HG03045 (cell line): ENCODE results near the gene CCDC88C.

Experiments used
- ATAC-seq: cut with Tn5 transposase; IDR thresholded peaks from one replicate; pipeline ENCODE4 v1.9.1; 2021; ENCODE audit warnings: mild to moderate bottlenecking, moderate library complexity; ENCODE audit not compliant: unreplicated experiment

The CCDC88C gene

GRCh38 chr14:91397965-91398591, 19.5 kb downstream of the CCDC88C start:
- no peak for ATAC-seq

GRCh38 chr14:91396959-91397815, 20.4 kb downstream of the CCDC88C start:
- no peak for ATAC-seq

- ATAC-seq = no peak
These were observed 21.5 kb downstream of the CCDC88C start for GRCh38 chr14:91396013-91396660.

- no peak for ATAC-seq
These were observed 22.2 kb downstream of the CCDC88C start for GRCh38 chr14:91395466-91395865.

- ATAC-seq = no peak
These were observed 23.2 kb downstream of the CCDC88C start for GRCh38 chr14:91394105-91395081.

- no peak for ATAC-seq
These were observed 24.9 kb downstream of the CCDC88C start for GRCh38 chr14:91392623-91393303.

GRCh38 chr14:91390165-91390778, 27.3 kb downstream of the CCDC88C start:
- ATAC-seq = no peak

- ATAC-seq = no peak
These were observed 28.5 kb downstream of the CCDC88C start for GRCh38 chr14:91389150-91389549.

- ATAC-seq = no peak
These were observed 29.1 kb downstream of the CCDC88C start for GRCh38 chr14:91388551-91388975.

GRCh38 chr14:91387951-91388381, 29.7 kb downstream of the CCDC88C start:
- ATAC-seq = no peak

GRCh38 chr14:91387169-91387835, 30.3 kb downstream of the CCDC88C start:
- ATAC-seq = no peak

GRCh38 chr14:91385697-91386096, 31.9 kb downstream of the CCDC88C start:
- no peak for ATAC-seq

- ATAC-seq = no peak
These were observed 32.4 kb downstream of the CCDC88C start for GRCh38 chr14:91385224-91385623.

- no peak for ATAC-seq
These were observed 34.2 kb downstream of the CCDC88C start for GRCh38 chr14:91383439-91383838.

GRCh38 chr14:91381801-91382670, 35.6 kb downstream of the CCDC88C start:
- no peak for ATAC-seq

GRCh38 chr14:91380610-91381371, 36.8 kb downstream of the CCDC88C start:
- peak; percentile 41 for ATAC-seq

GRCh38 chr14:91380123-91380522, 37.5 kb downstream of the CCDC88C start:
- no peak for ATAC-seq
